ENCODE data around the gene TDRD1. TPM values are rescaled to one million over a fixed set of nuclear protein-coding genes. Genes with fewer than 3 reads are reported as not detected.

TDRD1 gene
- total and polyA plus RNA-seq, 10 of the 15 experiments (the other 5 are each of a cell fraction or from before 2014, with no cell fraction given) = 0.03 to 0.04 TPM; not detected in 8

GRCh38 chr10:114234132-114234531 is 55.0 kb downstream of the TDRD1 start:
- RAD21 ChIA-PET (ENCODE audit: unreplicated experiment) = no interaction called here
- BruUV-seq (replicated peaks) = no TSS peak
- in situ Hi-C loops (cut with MboI) (no loop called here), intact Hi-C loops (cut with micrococcal nuclease; ENCODE audit: unreplicated experiment) (no loop called here)
- CTCF ChIA-PET = no interaction called here
- DNase-seq (ENCODE audit: low read depth, low spot score) = no peak
- Histone ChIP-seq H3K36me3 (ENCODE audit: control insufficient read depth in 2 of 2, insufficient read depth in 2 of 2, low read length in 1 of 2) (no peaks in the 10 kb centered on the region), H3K27ac (ENCODE audit: control insufficient read depth, insufficient read depth) (no peak overlapping the region), H3K4me3 (no peak overlapping the region), H3K9me3 (replicated peaks; ENCODE audit: control insufficient read depth, insufficient read depth, low read length) (no peaks in the 10 kb centered on the region), H3K79me2 (ENCODE audit: control insufficient read depth, insufficient read depth, low read length) (no peaks in the 10 kb centered on the region), H3K4me1 (ENCODE audit: control insufficient read depth, insufficient read depth, low read length) (no peaks in the 10 kb centered on the region), H4K20me1 (ENCODE audit: control insufficient read depth, insufficient read depth) (no peaks in the 10 kb centered on the region), H2AFZ (ENCODE audit: control insufficient read depth, low read depth, low read length) (no peak overlapping the region), H3K9ac (ENCODE audit: control insufficient read depth, insufficient read depth, low read length) (no peak overlapping the region), H3K4me2 (ENCODE audit: control insufficient read depth, insufficient read depth) (no peak overlapping the region), H3K27me3 (replicated peaks in 1 of 2; ENCODE audit: control insufficient read depth in 2 of 2, insufficient read depth in 2 of 2, low read length in 1 of 2) (peaks cover 2 to 8% of the 10 kb centered on the region in 2 experiments; a peak in 3 of 4 replicates)
- SMC1A ChIA-PET (ENCODE audit: uncharacterized antibody, unreplicated experiment) = no interaction called here
- no peak for FAIRE-seq
- ATAC-seq = no peak
- TF ChIP-seq PAX5 (IDR thresholded peaks at IDR 0.05; ENCODE audit: borderline replicate concordance, low read depth, low read length) (no peak), SMARCA5 (IDR thresholded peaks at IDR 0.05) (no peak), STAT1 (conservative IDR thresholded peaks at IDR 0.05) (no peak), CBFB (IDR thresholded peaks at IDR 0.05; ENCODE audit: low read depth) (no peak), NFXL1 (IDR thresholded peaks at IDR 0.05; ENCODE audit: borderline replicate concordance) (no peak), FOXM1 (IDR thresholded peaks at IDR 0.05; ENCODE audit: low read depth, low read length) (no peak), LARP7 (IDR thresholded peaks at IDR 0.05) (no peak), NFYA (IDR thresholded peaks at IDR 0.05; ENCODE audit: borderline replicate concordance, low read depth, low read length) (no peak), FOS (IDR thresholded peaks at IDR 0.05; ENCODE audit: borderline replicate concordance, extremely low read depth, insufficient read length) (no peak), CHD2 (IDR thresholded peaks at IDR 0.05; ENCODE audit: borderline replicate concordance, low read depth, low read length) (no peak), ZBED1 (IDR thresholded peaks at IDR 0.05; ENCODE audit: borderline replicate concordance) (no peak), RFX5 (IDR thresholded peaks at IDR 0.05; ENCODE audit: low read depth, low read length) (no peak), JUND (IDR thresholded peaks at IDR 0.05; ENCODE audit: low read depth, low read length) (no peak), EGR1 (IDR thresholded peaks at IDR 0.05; ENCODE audit: borderline replicate concordance in 1 of 2, low read depth in 2 of 2, low read length in 2 of 2) (no peak), NFYB (IDR thresholded peaks at IDR 0.05; ENCODE audit: insufficient read depth, low read depth, low read length) (no peak)
- POLR2A ChIA-PET = no interaction called here
